ENCODE measurements around the gene NT5DC1.

- no peak for TF ChIP-seq POLR2AphosphoS5 (IDR thresholded peaks at IDR 0.05)
- TF ChIP-seq EZH2 (IDR thresholded peaks at IDR 0.05; ENCODE audit: borderline replicate concordance, insufficient read depth, low read length, poor library complexity, severe bottlenecking) = no peak
Observed at GRCh38 chr6:116210316-116210715, 109.7 kb downstream of the NT5DC1 start.
